Measurements from ENCODE around the gene RNASE7. TPM values are rescaled to one million over a fixed set of nuclear protein-coding genes. Genes with fewer than 3 reads are reported as not detected.

The RNASE7 gene
- polyA plus RNA-seq, 1 of the 3 experiments (the other 2 are of a cell fraction) = not detected

- H2AFZ ChIP-seq (ENCODE audit: low read depth) = no peak overlapping the region
- no peaks in the 10 kb centered on the region for H3K9me3 ChIP-seq
- TF ChIP-seq FOSL2 (IDR thresholded peaks at IDR 0.05; ENCODE audit: borderline replicate concordance, low read depth) (no peak), MXI1 (IDR thresholded peaks at IDR 0.05; ENCODE audit: low read depth, low read length) (no peak), CHD2 (IDR thresholded peaks at IDR 0.05; ENCODE audit: low read length, partially characterized antibody) (no peak), FOXJ3 (CRISPR knock-in tag; IDR thresholded peaks at IDR 0.05) (no peak), NFIC (IDR thresholded peaks at IDR 0.05; ENCODE audit: borderline replicate concordance) (no peak), JUND (IDR thresholded peaks at IDR 0.05) (no peak), ZBTB33 (IDR thresholded peaks at IDR 0.05; ENCODE audit: borderline replicate concordance, low read depth) (no peak), USF2 (IDR thresholded peaks at IDR 0.05; ENCODE audit: borderline replicate concordance, low read depth, low read length) (no peak), NRF1 (IDR thresholded peaks at IDR 0.05; ENCODE audit: low read depth, low read length) (no peak), EZH2phosphoT487 (IDR thresholded peaks at IDR 0.05; ENCODE audit: borderline replicate concordance, low read depth) (no peak), RAD21 (IDR thresholded peaks at IDR 0.05; ENCODE audit: low read length) (no peak), POLR2AphosphoS5 (IDR thresholded peaks at IDR 0.05; ENCODE audit: low read depth, low read length) (no peak), TCF12 (IDR thresholded peaks at IDR 0.05) (no peak), GATA2 (CRISPR knock-in tag; IDR thresholded peaks at IDR 0.05) (no peak), SMC3 (IDR thresholded peaks at IDR 0.05; ENCODE audit: low read depth, low read length) (no peak), RXRA (IDR thresholded peaks at IDR 0.05; ENCODE audit: borderline replicate concordance, low read depth) (no peak), PBX3 (IDR thresholded peaks at IDR 0.05) (no peak), TAF1 (IDR thresholded peaks at IDR 0.05; ENCODE audit: borderline replicate concordance, low read depth, low read length) (no peak), EP300 (IDR thresholded peaks at IDR 0.05; ENCODE audit: borderline replicate concordance in 1 of 2, low read depth in 1 of 2, low read length in 1 of 2) (no peak), ELF1 (IDR thresholded peaks at IDR 0.05) (no peak)
- WGBS (ENCODE audit: low lambda C conversion rate) = 83% methylated on average over 3 of the region's 4 CpGs
- no peaks in the 10 kb centered on the region for H3K27me3 ChIP-seq (ENCODE audit: insufficient read depth)
- CTCF ChIA-PET = interaction anchor here (0.6 to 8.6 kb wide), 7 partner anchors 6 to 282 kb away, joined by 3 to 79 read pairs (median 68); partner anchors contain the start of genes ARHGEF40 and ZNF219
- H3K9me2 ChIP-seq = no peaks in the 10 kb centered on the region
- H3K4me3 ChIP-seq (ENCODE audit: low read depth in 2 of 2, low read length in 1 of 2) = no peak overlapping the region
- H3K27ac ChIP-seq (ENCODE audit: low read depth in 2 of 2, low read length in 1 of 2) = peak overlapping the region in 1 of 2 experiments; percentile 89; a peak in 2 of 4 replicates
- peaks cover 6% of the 10 kb centered on the region; the same call in 1 of the 2 replicates for H4K20me1 ChIP-seq (ENCODE audit: insufficient read depth)
- H3K4me1 ChIP-seq (ENCODE audit: control insufficient read depth in 1 of 2, insufficient read depth in 2 of 2, low read depth in 1 of 2, low read length in 1 of 2) = peaks cover 9 to 26% of the 10 kb centered on the region in 2 experiments; a peak in 3 of 4 replicates
- H3K79me2 ChIP-seq (ENCODE audit: insufficient read depth) = peaks cover 5% of the 10 kb centered on the region; the same call in 1 of the 2 replicates
- peaks cover 50 to 83% of the 10 kb centered on the region in 2 experiments for H3K36me3 ChIP-seq (replicated peaks in 1 of 2; ENCODE audit: control insufficient read depth in 1 of 2, insufficient read depth in 2 of 2, low read length in 1 of 2)
- POLR2A ChIA-PET = interaction anchor here (1.1 to 1.8 kb wide), 4 partner anchors 7 to 18 kb away, joined by 3 to 11 read pairs (median 5); partner anchors contain the start of genes ARHGEF40 and ZNF219
- peak; percentile 14 for DNase-seq
- H3K9ac ChIP-seq = no peak overlapping the region
- H3F3A ChIP-seq (replicated peaks; ENCODE audit: insufficient read depth) = peaks cover 54% of the 10 kb centered on the region
- no peak overlapping the region for H3K4me2 ChIP-seq
These were observed 46.5 kb downstream of the RNASE7 start for GRCh38 chr14:21088687-21089086.
